Mucosa of descending colon (tissue), 3 donors: ENCODE results near the gene STUB1. TPM values are rescaled to one million over a fixed set of nuclear protein-coding genes. Genes with fewer than 3 reads are reported as not detected.
"Not testable (repeated sequence)": the region's sequence is repeated elsewhere in the genome, so short reads cannot be mapped to it uniquely, and the experiment has no call there.

Experiments used
- ATAC-seq: fragments of 200-7000 bp; cut with Tn5 transposase; one replicate; pipeline ENCODE4 v1.9.1; 2020; ENCODE audit warnings: mild to moderate bottlenecking, moderate library complexity
- DNase-seq, 3 donors: peaks; one replicate each; pipeline ENCODE4 v3.0.0-alpha.2; 2020
- H3K36me3 ChIP-seq: fragments of 200-600 bp; one replicate; pipeline ENCODE4 v1.8.0; 2021; ENCODE audit warnings: low read depth, mild to moderate bottlenecking
- H3K4me1 ChIP-seq: fragments of 200-600 bp; one replicate; pipeline ENCODE4 v1.8.0; 2021; ENCODE audit warnings: low read depth, mild to moderate bottlenecking
- H3K4me3 ChIP-seq: fragments of 200-600 bp; one replicate; pipeline ENCODE4 v1.8.0; 2021; ENCODE audit warnings: mild to moderate bottlenecking
- H3K9me3 ChIP-seq: fragments of 200-600 bp; one replicate; pipeline ENCODE4 v1.8.0; 2021; ENCODE audit warnings: mild to moderate bottlenecking
- intact Hi-C, 2 donors: fragments of 100-400 bp; cut with DNase I in 1 of 2; cut with micrococcal nuclease in 1 of 2; formaldehyde crosslinking; loops; one replicate each; pipeline versions ENCODE4 v1.11.0 to v1.11.1; 2022; cut with DNase I, micrococcal nuclease
- total RNA-seq, 3 donors: library from RNA; stranded (reverse); fragmentation: NEBNext Ultra II Directional in 2 of 3; extraction: Animal tissue kit (Norgen Biotek cat#: 25700) in 2 of 3; gene quantifications; one replicate each; pipeline versions ENCODE4 v1.2.1 to v1.2.4, GENCODE V29; 2021 to 2023
- TF ChIP-seq, protein P1 (sequence below): fragments of 200-600 bp; IDR thresholded peaks from one replicate; pipeline ENCODE4 v1.8.0; 2022; ENCODE audit warnings: antibody characterized with exemption, mild to moderate bottlenecking
- donor health status: DM: no; HTN: no; CAD: no; lungs with moderate emphysema.
- donor health status: DM: no; HTN: no; CAD: no.
- donor health status: DM: no; HTN: yes; CAD: no.

The STUB1 gene
- total RNA-seq, 3 donors from 2014 or later: 77.8 to 119 (median 108) TPM

DNA sequence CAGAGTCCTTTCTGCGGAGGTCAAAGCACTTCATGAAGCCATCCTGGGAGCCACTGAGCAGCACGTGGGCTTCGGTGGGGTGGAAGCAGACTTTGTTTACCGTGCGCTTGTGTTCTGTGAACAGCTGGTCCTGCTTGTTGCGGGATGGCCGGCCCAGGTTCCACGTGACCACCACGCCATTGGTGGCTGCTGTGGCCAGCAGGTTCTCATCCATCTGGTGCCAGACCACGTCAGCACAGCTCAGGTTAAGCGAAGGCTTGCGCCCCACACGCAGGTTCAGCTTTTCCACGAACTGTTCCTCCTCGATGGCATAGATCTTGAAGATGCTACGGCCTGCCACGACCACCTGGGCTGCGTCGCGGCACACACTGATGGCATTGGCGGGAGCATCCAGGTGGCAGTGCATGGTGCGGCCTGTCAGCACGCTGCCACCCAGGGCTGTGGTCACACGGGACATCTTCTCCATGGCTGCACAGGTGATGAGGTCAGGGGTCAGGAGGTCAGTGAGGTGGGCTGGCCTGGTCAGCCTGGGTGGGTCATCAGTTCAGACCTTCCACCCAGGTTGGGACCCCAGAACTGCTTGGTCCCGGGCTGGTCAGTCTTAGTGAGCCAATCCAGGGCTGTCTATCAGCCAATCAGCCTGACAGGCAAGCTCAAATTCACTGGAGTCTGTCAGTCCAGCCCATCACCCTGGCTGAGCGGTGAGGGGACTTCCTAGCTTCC, 9.1 kb downstream of the STUB1 start:
- Histone ChIP-seq H3K9me3 (no peaks in the 10 kb centered on the region), H3K4me3 (peak overlapping the region; percentile 67), H3K36me3 (no peaks in the 10 kb centered on the region), H3K4me1 (peaks cover 32% of the 10 kb centered on the region)
- intact Hi-C loops: no loop called here
- ATAC-seq (no peak), DNase-seq (no peak)
- TF ChIP-seq, protein P1, sequence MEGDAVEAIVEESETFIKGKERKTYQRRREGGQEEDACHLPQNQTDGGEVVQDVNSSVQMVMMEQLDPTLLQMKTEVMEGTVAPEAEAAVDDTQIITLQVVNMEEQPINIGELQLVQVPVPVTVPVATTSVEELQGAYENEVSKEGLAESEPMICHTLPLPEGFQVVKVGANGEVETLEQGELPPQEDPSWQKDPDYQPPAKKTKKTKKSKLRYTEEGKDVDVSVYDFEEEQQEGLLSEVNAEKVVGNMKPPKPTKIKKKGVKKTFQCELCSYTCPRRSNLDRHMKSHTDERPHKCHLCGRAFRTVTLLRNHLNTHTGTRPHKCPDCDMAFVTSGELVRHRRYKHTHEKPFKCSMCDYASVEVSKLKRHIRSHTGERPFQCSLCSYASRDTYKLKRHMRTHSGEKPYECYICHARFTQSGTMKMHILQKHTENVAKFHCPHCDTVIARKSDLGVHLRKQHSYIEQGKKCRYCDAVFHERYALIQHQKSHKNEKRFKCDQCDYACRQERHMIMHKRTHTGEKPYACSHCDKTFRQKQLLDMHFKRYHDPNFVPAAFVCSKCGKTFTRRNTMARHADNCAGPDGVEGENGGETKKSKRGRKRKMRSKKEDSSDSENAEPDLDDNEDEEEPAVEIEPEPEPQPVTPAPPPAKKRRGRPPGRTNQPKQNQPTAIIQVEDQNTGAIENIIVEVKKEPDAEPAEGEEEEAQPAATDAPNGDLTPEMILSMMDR: no peak

DNA sequence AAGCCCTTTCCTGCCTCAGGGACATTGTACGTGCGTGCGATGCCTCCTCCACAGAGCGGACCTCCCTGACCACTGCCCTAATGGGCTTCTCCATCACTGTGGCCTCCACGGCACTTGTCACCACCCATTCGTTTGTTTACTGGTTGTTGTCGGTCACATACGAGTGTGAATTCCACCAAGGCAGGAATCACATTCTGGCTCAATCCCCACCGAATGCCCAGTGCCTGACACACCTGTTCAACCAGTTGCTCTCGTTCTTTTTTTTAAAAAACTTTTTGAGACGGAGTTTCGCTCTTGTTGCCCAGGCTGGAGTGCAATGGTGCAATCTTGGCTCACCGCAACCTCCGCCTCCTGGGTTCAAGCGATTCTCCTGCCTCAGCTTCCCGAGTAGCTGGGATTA, 11.0 kb downstream of the STUB1 start:
- ATAC-seq, H3K4me3 ChIP-seq, H3K9me3 ChIP-seq, DNase-seq, H3K36me3 ChIP-seq, intact Hi-C loops: not testable (repeated sequence)
- H3K4me1 ChIP-seq: peaks cover 32% of the 10 kb centered on the region

DNA sequence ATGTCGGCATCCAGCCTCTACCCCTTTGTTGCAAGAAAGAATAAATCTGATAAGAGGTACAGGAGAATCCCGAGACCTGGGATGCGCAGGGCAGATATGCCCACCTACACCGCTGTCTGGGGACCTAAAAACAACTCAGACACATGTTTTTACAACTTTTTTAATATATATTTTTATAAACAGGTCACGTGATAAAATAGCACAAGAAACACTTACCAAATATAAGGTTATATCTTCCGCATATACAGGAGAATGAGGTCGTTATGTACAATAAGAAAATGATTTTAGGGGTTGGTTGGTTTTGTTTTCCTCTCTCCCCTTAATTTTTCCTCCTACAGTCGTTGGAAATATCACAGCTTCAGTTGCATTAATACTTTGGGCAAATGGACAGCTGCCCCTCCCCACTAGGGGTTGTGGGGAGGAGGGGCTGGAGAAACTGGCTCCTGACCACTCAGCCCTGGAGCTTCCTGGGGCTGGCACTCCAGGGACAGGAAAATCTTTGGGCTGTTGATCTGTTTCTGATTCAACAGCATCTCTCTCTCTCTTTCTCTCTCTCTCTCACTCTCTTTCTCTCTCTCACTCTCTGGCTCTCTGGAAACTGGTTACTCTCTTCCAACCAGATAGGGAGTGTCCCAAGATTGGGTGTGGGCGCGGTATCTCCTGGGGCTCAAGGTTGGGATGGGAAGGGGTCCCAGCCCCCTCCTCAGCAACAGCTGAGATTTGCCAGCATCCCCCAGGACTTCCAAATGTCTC, 12.3 kb downstream of the STUB1 start:
- Histone ChIP-seq H3K36me3 (no peaks in the 10 kb centered on the region), H3K4me3 (no peak overlapping the region), H3K9me3 (no peaks in the 10 kb centered on the region), H3K4me1 (peaks cover 32% of the 10 kb centered on the region)
- TF ChIP-seq, protein P1: no peak
- no peak for ATAC-seq
- DNase-seq: no peak
- intact Hi-C loops: no loop called here

DNA sequence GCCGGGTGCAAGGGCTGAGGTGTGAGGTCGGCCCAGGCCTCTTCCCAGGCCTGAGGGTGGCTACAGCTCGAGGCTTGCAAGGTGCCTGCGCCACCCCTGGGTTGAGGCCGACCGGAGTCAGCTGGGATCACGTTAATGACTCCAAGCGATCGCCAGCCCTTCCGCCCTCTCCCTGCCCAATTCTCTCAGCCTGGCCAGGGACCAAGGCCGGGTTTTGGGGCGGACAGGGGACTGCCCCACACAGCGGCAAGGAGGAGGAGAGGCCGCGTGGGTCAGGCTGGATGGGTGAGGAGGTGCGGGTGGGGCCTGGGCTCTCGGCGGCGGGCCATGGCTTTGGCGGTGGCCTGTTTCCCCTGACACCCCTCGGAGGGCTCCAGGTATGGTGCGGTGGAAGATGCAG, 13.2 kb downstream of the STUB1 start:
- H3K4me1 ChIP-seq: peaks cover 32% of the 10 kb centered on the region
- TF ChIP-seq, protein P1: no peak
- no peaks in the 10 kb centered on the region for H3K9me3 ChIP-seq
- DNase-seq: no peak
- intact Hi-C loops: no loop called here
- H3K36me3 ChIP-seq: no peaks in the 10 kb centered on the region
- no peak for ATAC-seq
- H3K4me3 ChIP-seq: no peak overlapping the region

DNA sequence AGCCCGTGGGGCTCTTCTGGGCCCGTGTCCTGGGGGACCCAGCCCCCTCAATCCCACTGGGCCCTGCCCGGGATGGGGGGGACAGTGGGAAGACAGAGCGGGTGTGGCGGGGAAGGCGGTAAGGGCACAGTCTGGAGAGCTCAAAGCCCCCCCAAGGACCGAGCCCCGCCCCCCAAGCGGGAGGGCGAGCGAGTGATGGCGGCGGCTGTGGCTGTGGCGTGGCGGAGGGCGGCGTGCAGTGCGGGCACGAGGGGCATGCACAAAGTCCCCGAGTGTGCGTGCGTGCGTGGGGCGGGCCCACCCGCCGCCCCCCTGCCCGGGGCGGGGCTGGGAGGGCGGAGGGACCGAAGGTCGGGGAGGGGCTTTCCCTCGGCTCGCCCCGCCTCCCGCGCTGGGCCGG, 13.6 kb downstream of the STUB1 start:
- H3K4me1 ChIP-seq: peaks cover 31% of the 10 kb centered on the region
- ATAC-seq (no peak), DNase-seq (no peak)
- H3K36me3 ChIP-seq: no peaks in the 10 kb centered on the region
- no peak overlapping the region for H3K4me3 ChIP-seq
- intact Hi-C loops: no loop called here
- TF ChIP-seq, protein P1: no peak
- H3K9me3 ChIP-seq: no peaks in the 10 kb centered on the region

DNA sequence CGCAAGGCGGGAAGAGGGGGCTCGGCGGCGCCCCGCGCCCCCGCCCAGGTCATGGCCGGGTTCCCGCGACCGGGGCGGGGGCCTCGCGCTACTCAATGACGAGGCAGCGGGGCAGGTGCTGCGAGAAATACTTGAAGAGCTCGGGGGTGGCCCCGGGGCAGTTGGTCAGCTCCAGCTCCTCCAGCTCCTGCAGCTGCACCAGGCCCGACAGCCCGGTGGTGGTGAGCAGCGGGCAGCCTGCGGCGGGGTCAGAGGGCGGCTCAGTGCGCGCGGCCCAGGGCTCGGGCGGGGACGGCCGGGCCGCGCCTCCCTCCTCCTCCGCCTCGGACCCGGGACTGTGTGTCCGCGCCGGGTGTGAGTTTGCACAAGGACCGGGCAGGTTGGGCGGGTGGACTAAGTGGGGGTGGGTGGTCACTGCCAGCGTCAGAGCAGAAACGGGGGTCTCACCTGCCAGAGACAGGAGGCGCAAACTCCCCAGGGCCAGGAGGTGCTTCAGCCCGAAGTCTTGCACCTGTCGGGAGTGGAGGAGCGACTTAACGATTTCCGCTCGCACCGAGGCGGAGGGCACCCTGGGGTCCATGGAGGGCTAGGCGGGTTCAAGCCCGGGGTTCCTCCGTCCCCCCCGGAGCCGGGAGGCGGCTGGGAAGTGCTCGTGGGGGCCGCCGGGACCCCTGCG, 14.1 kb downstream of the STUB1 start:
- ATAC-seq (no peak), DNase-seq (no peak)
- H3K4me3 ChIP-seq: no peak overlapping the region
- no peaks in the 10 kb centered on the region for H3K36me3 ChIP-seq
- H3K4me1 ChIP-seq: peaks cover 25% of the 10 kb centered on the region
- intact Hi-C loops: no loop called here
- H3K9me3 ChIP-seq: no peaks in the 10 kb centered on the region
- TF ChIP-seq, protein P1: no peak
